ENCODE measurements around the gene GPR62.

GPR62 gene

DNA sequence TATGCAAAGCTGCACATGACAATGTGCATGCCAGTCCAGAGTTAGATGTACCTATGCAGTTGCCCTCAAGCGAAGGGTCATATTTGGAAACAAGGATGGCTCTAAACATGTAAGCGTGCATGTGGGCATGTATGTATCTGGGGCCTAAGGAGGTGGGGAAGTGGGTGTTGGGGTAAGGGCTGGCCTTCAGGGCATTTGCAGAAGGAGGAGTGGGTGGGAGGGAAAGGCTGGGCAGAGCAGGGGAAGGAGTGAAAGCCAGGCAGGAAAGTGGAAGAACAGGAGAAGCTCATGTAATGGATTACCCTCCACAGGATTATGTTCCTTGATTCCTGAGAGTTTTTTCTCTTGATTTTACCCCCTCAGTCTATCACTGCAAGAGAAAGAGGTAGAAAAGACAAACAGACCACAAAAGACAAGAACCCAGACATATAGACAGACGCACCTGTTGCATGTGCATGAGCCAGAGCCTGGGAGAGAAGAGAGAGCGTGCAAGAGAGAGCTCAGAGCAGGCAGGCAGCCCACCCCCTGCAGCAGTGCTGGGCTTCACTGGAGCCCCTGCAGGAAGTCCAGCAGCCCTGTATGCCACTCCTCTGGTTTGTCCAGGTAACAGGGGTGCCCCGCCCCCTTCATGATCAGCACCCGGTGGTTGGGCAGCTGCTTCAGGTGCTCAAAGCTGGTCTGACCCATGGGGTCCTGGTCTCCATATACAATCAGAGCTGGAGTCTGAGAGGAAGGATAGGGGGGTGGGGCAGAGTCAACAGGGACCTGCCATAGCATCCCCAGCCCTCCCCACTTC, 13.9 kb downstream of the GPR62 start:
- DNase-seq (ENCODE audit: low spot score): peak; percentile 27

DNA sequence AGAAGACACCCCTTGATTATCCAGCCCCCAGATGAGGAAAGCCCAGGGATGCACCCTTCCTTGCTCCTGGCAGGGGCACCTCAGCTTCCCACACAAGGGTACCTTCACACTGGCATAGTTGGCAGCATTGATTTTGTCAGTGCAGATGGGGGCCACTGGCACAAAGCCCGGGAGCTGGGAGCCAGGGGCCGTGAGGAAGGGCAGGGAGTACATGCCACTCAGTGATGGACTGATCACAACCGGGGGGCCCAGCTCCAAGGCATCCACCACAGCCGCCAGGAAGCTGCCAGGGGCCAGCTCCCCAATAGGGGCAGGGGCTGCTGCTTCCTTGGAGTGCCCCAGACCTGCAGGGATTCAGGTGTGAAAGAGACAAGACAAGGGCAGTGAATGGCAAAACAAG, 14.7 kb downstream of the GPR62 start:
- DNase-seq (ENCODE audit: low spot score): no peak

DNA sequence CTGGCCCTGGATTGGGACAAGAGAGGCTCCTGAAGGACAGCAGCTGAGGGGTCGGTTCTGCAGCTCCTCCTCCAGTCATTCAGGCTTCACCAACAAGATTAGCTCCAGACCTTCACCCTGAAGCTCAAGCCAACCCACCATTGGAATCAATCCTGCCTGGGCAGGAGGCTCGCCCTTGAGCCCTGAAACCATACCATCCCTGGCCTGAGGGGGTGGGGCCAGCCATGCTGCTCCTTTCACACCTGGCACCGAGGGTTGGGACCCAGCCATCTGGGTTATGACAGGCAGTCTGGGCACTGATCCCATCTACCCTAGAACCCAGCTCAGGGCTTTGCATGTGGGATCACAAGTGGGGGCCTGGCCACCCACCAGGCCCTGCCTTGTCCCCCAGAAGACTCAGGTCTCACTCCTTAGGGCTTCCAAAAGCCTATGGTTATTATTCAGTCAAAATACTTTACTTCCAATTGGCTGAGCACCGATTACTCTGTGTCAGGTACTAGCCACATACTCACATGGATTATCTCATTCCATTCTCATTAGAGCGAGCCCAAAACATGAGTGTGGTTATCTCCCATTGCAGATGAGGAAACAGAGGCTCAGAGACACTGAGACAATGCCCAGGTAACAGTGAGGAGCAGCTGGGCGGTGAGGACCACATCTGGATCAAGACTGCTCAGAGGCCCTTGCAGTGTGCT, 15.6 kb downstream of the GPR62 start:
- DNase-seq (ENCODE audit: low spot score): no peak

DNA sequence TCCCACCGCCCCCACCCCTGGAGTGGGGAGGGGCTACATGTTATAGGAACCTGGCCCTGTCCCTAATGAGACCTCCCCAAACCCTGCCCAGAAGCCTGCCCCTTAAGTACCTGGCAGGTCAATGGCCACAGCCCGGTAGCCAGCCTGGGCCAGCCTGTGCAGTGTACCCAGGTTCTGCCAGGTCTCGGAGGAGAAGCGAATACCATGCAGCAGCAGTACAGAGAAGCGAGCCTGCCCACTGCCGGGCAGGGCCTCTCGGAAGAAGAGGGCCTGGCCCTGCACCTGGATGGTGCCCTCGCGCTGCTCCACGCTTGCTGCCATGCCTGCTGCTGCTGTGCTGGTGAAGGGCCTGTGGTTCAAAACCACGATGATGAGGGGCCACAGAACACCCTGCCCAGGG, 16.2 kb downstream of the GPR62 start:
- DNase-seq (ENCODE audit: low spot score): no peak

DNA sequence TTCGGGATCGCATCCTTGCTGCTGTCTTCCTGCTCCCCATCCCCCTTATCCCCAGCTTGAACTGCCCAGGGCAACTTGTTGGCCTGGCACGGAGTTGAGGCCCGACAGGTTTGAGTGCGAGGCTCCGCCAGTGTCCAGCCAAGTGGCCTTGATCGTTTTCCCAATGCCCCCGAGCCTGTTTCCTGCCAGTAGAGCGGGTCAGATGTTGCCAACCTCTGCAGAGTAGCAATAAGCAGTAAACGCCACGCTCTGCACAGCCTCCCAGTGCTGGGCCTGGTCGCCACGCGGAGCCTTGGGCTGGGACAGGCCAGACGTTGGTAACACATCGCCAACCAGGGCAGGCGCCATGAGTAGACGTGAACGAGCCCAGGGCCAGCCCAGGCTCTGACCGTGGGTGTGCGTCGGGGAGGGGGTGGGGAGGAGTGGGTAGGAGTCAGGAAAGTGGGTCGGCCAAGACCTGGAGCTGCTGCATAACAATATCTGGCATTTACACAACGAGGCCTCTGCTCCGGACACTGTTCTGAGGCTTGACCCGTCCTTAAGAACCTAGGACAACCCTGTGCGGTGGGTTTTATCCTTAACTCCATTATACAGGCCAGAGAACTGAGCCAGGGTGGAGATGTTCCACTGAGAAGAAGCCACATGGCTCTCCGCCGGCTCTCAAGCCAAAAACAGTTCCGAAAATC, 19.2 kb downstream of the GPR62 start:
- peak; percentile 35 for DNase-seq (ENCODE audit: low spot score)

DNA sequence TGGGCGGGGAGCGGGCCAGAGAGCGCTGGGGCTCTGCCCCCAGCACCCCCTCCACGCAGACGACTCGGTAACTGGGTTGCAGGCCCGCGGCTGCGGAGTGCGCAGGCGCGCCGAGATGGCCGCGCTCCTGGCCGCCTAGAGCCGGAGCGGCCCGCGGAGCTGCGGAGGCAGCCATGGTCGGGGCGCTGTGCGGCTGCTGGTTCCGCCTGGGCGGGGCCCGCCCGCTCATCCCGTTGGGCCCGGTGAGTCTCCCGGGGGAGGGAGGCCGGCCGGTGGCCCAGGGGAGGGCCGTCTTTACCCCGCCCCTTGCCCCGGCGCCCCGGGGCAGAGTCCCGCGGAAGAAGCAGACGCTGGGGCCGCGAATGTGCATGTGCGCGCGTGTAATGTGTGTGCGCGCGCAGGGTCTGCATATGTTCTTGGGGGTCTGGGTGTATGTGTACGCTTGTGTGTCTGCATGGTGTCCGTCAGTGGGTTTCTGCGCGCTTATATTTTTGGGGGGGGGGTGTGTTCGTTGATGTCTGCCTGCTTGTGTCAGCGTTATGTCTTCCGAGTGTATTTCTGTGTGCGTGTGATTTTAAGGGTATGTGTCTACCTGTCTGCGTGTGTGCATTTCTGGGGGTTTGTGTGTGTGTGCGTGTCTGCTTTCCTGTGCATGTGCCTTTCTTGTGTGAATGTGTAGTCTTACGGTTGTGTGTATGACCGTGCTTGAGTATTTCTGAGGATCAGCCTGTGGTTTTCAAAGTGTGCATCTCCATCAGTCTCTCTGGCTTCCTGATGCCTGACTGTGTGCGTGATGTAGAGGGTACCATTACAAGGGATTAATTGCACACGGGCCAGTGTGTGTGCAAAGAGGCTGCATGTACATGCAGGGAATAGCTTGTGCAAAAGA, 20.0 kb downstream of the GPR62 start, which contains the start of gene ABHD14A:
TSS of gene ABHD14A (plus strand) at position 102 of the 889 bp plus-strand sequence. CDS start at position 174, 72 bp downstream.
- peak; percentile 60 for DNase-seq (ENCODE audit: low spot score)

DNA sequence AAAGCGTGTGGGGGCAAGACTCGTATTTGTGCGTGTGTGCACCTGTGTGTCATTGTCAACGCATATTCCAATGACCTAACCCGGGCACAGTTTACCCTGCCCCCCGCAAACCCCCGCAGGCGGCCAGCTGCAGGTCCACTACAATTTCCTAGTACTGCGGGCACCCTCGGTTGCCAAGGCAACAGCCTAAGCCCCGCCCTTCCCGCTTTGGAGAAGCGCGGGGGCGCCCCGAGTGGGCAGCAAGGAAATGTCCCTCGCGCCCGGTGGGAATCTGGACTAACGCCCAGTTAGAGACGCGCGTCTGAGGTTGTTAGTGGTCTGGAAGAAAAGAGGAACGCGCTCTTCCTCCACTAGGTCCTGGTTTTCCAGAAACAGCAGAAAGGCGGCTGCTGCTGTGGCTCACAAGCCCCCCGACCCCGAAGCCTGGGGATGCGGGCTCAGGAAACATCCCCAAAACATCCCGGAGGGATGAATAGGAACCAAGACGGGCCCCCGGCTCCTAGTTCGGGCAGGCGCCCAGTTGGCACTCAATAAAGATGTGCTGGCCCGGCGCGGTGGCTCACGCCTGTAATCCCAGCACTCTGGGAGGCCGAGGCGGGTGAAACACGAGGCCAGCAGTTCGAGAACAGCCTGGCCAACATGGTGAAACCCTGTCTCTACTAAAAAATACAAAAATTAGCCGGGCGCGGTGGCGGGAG, 20.8 kb downstream of the GPR62 start:
- peak; percentile 77 for DNase-seq (ENCODE audit: low spot score)

DNA sequence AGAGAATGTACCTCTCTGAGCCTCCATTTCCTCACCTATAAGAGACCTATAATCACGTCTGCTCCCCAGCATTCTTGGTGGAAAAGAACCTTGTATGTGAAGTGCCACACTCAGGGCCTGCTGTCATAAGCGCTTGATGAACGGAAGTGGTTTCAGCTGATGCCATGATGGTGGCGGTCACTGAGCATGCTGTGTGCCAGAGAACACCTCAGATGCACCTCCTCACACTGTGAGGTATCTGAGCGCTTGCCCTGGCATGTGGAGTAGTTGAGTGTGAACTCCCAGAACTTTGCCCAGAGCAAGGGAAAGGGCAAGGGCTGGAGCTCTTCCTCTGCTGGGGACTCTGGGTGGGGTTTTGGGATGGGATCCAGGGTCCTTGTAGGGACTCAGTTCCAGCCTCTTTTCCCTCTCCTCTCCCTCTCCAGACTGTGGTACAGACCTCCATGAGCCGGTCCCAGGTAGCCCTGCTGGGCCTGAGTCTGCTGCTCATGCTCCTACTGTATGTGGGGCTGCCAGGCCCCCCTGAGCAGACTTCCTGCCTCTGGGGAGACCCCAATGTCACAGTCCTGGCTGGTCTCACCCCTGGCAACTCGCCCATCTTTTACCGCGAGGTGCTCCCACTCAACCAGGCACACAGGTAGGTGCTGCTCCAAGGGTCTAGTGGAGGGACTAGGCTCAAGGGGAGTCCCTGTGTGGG, 22.4 kb downstream of the GPR62 start:
- no peak for DNase-seq (ENCODE audit: low spot score)

DNA sequence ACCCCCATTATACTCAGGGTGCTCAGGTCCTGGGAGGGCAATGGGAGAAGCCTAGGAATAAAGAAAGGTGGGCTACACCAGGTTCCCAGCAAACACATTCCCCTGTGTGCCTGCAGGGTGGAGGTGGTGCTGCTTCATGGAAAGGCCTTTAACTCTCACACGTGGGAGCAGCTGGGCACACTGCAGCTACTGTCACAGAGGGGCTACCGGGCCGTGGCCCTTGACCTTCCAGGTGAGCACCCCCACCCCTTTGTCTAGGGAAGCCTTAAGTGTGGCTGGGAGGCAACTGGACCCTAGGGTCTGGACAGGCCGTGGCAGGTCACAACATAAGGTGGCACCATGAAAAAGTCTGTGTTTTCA, 22.9 kb downstream of the GPR62 start:
- no peak for DNase-seq (ENCODE audit: low spot score)

DNA sequence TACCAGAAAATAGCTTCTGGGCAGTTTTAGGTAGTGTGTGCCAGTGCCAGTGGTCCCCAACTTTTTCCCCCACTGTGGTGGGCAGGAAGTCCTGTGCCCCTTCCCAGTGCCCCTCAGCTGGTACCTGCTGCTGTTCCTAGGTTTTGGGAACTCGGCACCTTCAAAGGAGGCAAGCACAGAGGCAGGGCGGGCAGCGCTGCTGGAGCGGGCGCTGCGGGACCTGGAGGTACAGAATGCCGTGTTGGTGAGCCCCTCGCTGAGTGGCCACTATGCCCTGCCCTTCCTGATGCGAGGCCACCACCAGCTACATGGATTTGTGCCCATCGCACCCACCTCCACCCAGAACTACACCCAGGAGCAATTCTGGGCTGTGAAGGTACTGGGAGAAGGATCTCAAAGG, 25.1 kb downstream of the GPR62 start:
- DNase-seq (ENCODE audit: low spot score): no peak

DNA sequence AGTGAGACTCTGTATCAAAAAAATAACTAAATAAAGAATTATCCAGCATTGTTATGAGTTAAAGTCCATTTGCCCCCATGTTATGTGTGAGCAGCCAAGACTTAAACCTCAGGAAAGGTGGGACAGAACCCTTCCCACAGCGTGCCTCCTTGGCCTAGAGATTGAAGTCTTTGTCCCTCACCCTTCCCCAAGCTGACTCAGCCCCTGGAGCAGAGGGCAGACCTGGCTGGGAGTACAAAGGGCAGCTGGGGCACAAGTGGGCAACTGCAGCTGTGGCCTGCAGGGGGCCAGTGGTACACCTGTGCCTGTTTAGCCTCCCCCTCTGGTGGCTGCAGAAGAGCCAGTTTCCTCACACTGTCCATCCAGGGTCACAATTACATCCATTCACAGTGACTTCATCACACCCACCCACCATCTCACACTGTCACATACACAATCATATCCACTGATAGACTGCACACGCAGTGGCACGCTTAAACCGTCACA, 27.2 kb downstream of the GPR62 start:
- no peak for DNase-seq (ENCODE audit: low spot score)

DNA sequence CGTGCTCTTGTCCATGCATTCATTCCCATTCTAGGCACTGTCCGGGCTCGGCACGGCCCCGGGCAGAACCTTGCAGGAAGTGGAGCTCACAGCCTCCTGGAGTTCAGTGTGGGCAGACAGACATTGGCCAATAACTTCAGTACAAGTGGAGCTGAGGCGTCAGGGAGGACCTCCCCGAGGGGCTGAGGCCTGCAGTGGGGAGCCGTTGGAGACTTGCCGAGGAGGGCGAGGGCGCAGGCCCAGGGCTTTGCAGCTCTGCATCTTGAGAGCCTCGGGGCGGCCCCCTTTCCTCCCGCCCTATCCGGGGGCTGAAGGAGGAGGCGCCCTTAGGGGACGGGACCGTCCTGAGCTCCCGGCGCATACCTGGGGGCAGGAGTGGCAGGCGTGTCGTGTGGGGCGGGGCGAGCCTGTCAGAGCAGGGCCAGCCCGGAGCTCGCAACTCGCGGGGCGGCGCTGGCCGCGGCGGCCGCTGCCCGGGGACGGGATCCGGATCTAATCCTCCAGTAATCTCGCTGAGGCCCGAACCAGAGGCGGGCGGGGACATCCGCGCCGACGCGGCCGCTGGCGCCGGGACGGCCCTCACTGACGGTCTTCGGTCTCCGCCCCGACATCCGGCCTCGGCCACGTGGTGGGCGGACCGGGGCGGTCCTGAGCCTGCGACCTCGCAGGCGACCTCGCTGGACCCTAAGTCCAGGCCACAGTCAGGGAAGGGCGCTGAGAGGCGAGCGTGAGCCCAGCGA, 27.8 kb downstream of the GPR62 start, which contains the start of gene ACY1:
TSS of gene ACY1 (plus strand) at position 698 of the 740 bp plus-strand sequence. CDS start 530 bp downstream, outside the sequence.
- DNase-seq (ENCODE audit: low spot score): peak; percentile 74

DNA sequence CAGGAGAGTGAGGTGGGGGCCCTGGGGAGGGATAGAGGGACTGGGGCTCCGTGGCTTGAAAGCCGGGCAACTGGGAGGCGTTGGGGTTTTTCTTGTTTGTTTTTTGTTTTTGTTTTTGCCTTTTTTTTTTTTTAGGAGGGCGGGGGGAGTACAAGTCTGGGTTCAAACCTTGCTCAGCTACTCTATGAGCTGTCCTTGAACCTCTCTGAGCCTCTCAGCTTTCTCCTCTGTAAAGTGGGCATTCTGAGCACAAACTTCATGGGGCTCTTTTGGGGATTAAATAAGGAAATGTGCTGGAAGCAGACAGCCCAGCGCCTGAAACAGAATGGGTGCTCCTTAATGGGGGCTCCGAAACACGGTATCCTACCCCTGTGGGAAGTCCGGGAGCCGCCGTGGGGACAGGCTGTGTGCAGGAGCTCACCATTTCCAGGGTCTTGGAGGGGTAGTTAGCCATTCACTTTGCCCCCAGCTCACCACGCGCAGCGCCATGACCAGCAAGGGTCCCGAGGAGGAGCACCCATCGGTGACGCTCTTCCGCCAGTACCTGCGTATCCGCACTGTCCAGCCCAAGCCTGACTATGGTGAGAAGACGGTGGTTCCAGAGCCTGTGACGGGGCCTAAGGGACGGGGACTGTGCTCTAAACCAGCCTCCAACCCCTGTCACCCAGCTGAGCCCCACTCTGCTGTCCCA, 28.5 kb downstream of the GPR62 start:
- DNase-seq (ENCODE audit: low spot score): no peak

DNA sequence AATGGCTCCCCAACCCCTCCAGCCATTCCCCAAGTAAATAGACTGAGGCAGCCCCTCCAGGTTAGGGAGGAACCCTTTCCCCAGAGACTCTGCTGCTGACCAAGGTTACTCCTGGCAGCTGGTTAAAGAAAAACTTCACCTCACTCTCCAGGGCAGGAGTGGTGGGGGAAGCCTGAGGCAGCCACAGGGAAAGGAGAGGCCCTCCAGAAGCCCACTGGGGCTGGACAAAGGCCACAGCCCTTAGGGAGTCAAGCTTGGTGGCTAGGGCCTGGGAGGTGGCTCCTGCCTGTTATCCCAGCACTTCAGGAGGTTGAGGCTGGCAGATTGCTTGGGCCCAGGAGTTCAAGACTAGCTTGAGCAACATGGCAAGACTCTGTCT, 29.1 kb downstream of the GPR62 start:
- no peak for DNase-seq (ENCODE audit: low spot score)

DNA sequence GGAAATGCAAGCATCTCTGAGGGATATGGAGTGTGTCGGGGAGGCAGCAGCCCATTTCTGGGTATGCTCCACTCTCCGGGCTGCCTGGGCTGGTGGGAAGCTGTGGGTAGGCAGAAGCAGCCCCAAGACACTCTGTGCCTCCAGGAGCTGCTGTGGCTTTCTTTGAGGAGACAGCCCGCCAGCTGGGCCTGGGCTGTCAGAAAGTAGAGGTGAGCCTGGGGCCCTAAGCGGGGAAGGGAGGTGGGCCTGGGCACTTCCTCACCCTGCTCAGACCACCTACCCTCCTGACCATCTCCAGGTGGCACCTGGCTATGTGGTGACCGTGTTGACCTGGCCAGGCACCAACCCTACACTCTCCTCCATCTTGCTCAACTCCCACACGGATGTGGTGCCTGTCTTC, 29.9 kb downstream of the GPR62 start:
- no peak for DNase-seq (ENCODE audit: low spot score)

DNA sequence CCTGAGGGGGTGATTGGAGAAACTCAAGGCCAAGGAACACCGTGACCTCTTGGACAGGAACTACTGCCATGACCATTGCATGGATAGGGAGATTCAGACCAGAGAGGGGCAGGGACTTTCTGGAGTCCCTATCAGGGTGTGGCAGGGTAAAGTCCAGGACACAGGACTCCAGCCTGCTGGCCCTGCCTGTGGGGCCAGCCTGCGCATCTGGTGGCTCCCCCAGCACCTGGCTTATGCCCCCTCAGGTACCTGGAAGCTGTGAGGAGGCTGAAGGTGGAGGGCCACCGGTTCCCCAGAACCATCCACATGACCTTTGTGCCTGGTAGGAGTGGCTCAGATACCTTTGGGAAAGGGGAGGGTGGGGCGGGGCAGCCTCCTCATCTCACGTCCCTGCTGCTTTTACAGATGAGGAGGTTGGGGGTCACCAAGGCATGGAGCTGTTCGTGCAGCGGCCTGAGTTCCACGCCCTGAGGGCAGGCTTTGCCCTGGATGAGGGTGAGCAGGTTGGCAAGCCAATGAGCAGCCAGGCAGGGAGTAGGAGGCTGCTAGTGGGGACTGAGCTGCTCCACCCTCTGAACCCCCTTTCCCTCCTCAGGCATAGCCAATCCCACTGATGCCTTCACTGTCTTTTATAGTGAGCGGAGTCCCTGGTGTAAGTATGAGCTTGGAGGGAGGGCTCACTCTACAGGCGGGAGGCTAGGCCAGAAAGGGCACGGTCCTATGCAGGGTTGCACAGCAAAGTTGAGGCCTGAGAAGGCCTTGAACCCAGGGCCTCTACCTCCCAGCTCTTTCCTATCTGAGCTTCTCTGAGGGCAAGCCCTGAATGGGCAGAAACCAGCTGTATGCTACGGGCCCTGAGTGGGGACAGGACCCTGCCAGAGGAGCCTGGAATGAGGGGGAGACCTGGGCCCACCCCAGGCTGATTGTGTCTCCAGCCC, 31.1 kb downstream of the GPR62 start:
- DNase-seq (ENCODE audit: low spot score): no peak

DNA sequence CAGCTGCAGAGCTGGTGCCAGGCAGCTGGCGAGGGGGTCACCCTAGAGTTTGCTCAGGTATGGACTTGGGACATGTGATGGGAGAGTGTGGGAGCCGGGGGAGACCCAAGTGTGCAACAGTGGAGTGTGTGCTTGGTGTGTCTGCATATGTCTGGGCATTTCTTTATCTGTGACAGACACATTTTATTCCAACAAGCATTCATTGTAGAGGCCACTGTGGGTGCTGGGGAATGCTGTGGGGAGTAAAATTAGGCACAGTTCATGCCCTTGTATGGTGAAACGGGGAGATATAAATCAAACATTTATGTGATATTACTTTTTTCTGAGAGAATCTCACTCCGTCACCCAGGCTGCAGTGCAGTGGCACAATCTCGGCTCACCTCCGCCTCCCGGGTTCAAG, 32.4 kb downstream of the GPR62 start:
- DNase-seq (ENCODE audit: low spot score): no peak
